Measurements from ENCODE around the gene MLH3. TPM values are rescaled to one million over a fixed set of nuclear protein-coding genes. Genes with fewer than 3 reads are reported as not detected.
A peak's percentile ranks its signal among the peaks of the same experiment; 100 is the strongest.

Gene MLH3
- total RNA-seq, 3 donors from 2014 or later (not counting 1 experiment from before 2014, with no cell fraction given), result 15.5 to 20.7 (median 19.1) TPM

- Mint-ChIP-seq H3K9me3 (no peaks in the 10 kb centered on the region), H3K4me1 (no peaks in the 10 kb centered on the region), H3K27ac (no peak overlapping the region), H3K36me3 (no peaks in the 10 kb centered on the region), H3K4me3 (no peak overlapping the region), H3K27me3 (ENCODE audit: low read depth in 2 of 2) (no peaks in the 10 kb centered on the region)
- H3K4me1 ChIP-seq (ENCODE audit: control insufficient read depth, insufficient read depth, low read length), result no peaks in the 10 kb centered on the region
- peaks cover 10% of the 10 kb centered on the region for H3K36me3 ChIP-seq (ENCODE audit: control insufficient read depth, insufficient read depth, low read length)
- H3K4me3 ChIP-seq (ENCODE audit: low read length), result no peak overlapping the region
- DNase-seq (no peak), ATAC-seq (no peak)
- no peak overlapping the region for H3K27ac ChIP-seq (ENCODE audit: low read length)
- H3K9me3 ChIP-seq (ENCODE audit: control insufficient read depth, insufficient read depth, low read length), result no peaks in the 10 kb centered on the region
- no peaks in the 10 kb centered on the region for H3K27me3 ChIP-seq (ENCODE audit: control insufficient read depth, insufficient read depth, low read length)
- TF ChIP-seq, protein P1, sequence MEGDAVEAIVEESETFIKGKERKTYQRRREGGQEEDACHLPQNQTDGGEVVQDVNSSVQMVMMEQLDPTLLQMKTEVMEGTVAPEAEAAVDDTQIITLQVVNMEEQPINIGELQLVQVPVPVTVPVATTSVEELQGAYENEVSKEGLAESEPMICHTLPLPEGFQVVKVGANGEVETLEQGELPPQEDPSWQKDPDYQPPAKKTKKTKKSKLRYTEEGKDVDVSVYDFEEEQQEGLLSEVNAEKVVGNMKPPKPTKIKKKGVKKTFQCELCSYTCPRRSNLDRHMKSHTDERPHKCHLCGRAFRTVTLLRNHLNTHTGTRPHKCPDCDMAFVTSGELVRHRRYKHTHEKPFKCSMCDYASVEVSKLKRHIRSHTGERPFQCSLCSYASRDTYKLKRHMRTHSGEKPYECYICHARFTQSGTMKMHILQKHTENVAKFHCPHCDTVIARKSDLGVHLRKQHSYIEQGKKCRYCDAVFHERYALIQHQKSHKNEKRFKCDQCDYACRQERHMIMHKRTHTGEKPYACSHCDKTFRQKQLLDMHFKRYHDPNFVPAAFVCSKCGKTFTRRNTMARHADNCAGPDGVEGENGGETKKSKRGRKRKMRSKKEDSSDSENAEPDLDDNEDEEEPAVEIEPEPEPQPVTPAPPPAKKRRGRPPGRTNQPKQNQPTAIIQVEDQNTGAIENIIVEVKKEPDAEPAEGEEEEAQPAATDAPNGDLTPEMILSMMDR (IDR thresholded peaks at IDR 0.05), result no peak
- intact Hi-C loops (cut with micrococcal nuclease), result no loop called here
Observed at GRCh38 chr14:75077794-75078193, 26.5 kb upstream of the MLH3 start.

GRCh38 chr14:75070383-75070782 lies 19.1 kb upstream of the MLH3 start:
- Histone ChIP-seq H3K4me3 (ENCODE audit: low read length) (no peak overlapping the region), H3K27me3 (ENCODE audit: control insufficient read depth, insufficient read depth, low read length) (no peaks in the 10 kb centered on the region), H3K36me3 (ENCODE audit: control insufficient read depth, insufficient read depth, low read length) (no peaks in the 10 kb centered on the region), H3K4me1 (ENCODE audit: control insufficient read depth, insufficient read depth, low read length) (peaks cover 7% of the 10 kb centered on the region), H3K9me3 (ENCODE audit: control insufficient read depth, insufficient read depth, low read length) (no peaks in the 10 kb centered on the region), H3K27ac (ENCODE audit: low read length) (no peak overlapping the region)
- Mint-ChIP-seq H3K4me1 (peaks cover 0 to 4% of the 10 kb centered on the region in 2 donors), H3K4me3 (no peak overlapping the region), H3K27me3 (ENCODE audit: low read depth in 2 of 2) (no peaks in the 10 kb centered on the region), H3K36me3 (no peaks in the 10 kb centered on the region), H3K27ac (no peak overlapping the region), H3K9me3 (no peaks in the 10 kb centered on the region)
- no peak for DNase-seq
- intact Hi-C loops (cut with micrococcal nuclease), result no loop called here
- TF ChIP-seq, protein P1 (IDR thresholded peaks at IDR 0.05), result no peak
- 91% methylated on average over 9 of the region's 9 CpGs for WGBS (ENCODE audit: insufficient coverage)
- no peak for ATAC-seq

DNA sequence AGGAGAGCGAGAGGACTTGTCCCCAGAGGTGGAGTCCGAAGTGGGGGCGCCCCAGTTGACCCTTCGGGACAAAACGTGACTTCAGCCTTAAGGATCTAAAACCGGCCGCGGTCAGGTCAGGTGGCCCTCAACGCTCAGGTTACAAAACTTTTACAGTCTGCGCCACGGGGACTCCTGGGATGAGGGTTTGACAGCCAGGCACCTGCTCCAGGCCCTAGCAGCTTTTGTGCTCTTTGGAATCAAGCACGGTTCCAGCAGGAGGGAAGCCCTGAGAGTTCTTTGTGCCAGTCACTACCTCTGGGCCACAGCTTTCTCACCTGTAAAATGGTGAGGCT lies 18.5 kb upstream of the MLH3 start:
- Histone ChIP-seq H3K27me3 (ENCODE audit: control insufficient read depth, insufficient read depth, low read length) (no peaks in the 10 kb centered on the region), H3K9me3 (ENCODE audit: control insufficient read depth, insufficient read depth, low read length) (no peaks in the 10 kb centered on the region), H3K4me1 (ENCODE audit: control insufficient read depth, insufficient read depth, low read length) (peaks cover 7% of the 10 kb centered on the region), H3K27ac (ENCODE audit: low read length) (no peak overlapping the region), H3K36me3 (ENCODE audit: control insufficient read depth, insufficient read depth, low read length) (no peaks in the 10 kb centered on the region), H3K4me3 (ENCODE audit: low read length) (peak overlapping the region; percentile 76)
- no peaks in the 10 kb centered on the region for H3K27me3 Mint-ChIP-seq (ENCODE audit: low read depth in 2 of 2)
- no peak overlapping the region for H3K27ac Mint-ChIP-seq
- ATAC-seq (no peak), DNase-seq (no peak)
- WGBS (ENCODE audit: insufficient coverage), result 72% methylated on average over 12 of the region's 12 CpGs
- H3K36me3 Mint-ChIP-seq, result no peaks in the 10 kb centered on the region
- TF ChIP-seq, protein P1 (IDR thresholded peaks at IDR 0.05), result no peak
- no peaks in the 10 kb centered on the region for H3K9me3 Mint-ChIP-seq
- intact Hi-C loops (cut with micrococcal nuclease), result no loop called here
- peaks cover 0 to 4% of the 10 kb centered on the region in 2 donors for H3K4me1 Mint-ChIP-seq
- no peak overlapping the region for H3K4me3 Mint-ChIP-seq

- 5% methylated on average over 58 of the region's 58 CpGs for WGBS (ENCODE audit: insufficient coverage)
- Mint-ChIP-seq H3K4me3 (no peak within 1 kb of the TSS), H3K36me3 (no peaks in the 10 kb centered on the region)
Observed at GRCh38 chr14:75069121-75069810, 18.0 kb upstream of the MLH3 start, which contains the start of gene ZC2HC1C. TSS of gene ZC2HC1C (plus strand) at chr14:75069641. CDS start at chr14:75070574, 933 bp downstream.

More at GRCh38 chr14:75069121-75069810, 18.0 kb upstream of the MLH3 start, which contains the start of gene ZC2HC1C:
- TF ChIP-seq, protein P1 (IDR thresholded peaks at IDR 0.05), result no peak
- H3K27ac ChIP-seq (ENCODE audit: low read length), result no peak within 1 kb of the TSS
- peak within 1 kb of the TSS; percentile 76 for H3K4me3 ChIP-seq (ENCODE audit: low read length)
- Mint-ChIP-seq H3K27ac (no peak within 1 kb of the TSS), H3K27me3 (ENCODE audit: low read depth in 2 of 2) (no peaks in the 10 kb centered on the region), H3K9me3 (no peaks in the 10 kb centered on the region), H3K4me1 (peaks cover under 1 to 4% of the 10 kb centered on the region in 2 donors)
- ATAC-seq (peak; percentile 69 to 82 (median 76)), DNase-seq (peak; percentile 30 to 65)
- no peaks in the 10 kb centered on the region for H3K36me3 ChIP-seq (ENCODE audit: control insufficient read depth, insufficient read depth, low read length)
- intact Hi-C loops (cut with micrococcal nuclease), result no loop called here
- H3K9me3 ChIP-seq (ENCODE audit: control insufficient read depth, insufficient read depth, low read length), result no peaks in the 10 kb centered on the region
- H3K27me3 ChIP-seq (ENCODE audit: control insufficient read depth, insufficient read depth, low read length), result no peaks in the 10 kb centered on the region
- H3K4me1 ChIP-seq (ENCODE audit: control insufficient read depth, insufficient read depth, low read length), result peaks cover 9% of the 10 kb centered on the region
